ENCODE data around the gene VAT1.
A peak's percentile ranks its signal among the peaks of the same experiment; 100 is the strongest.
"Not testable (repeated sequence)": the region's sequence is repeated elsewhere in the genome, so short reads cannot be mapped to it uniquely, and the experiment has no call there.

Gene VAT1

DNA sequence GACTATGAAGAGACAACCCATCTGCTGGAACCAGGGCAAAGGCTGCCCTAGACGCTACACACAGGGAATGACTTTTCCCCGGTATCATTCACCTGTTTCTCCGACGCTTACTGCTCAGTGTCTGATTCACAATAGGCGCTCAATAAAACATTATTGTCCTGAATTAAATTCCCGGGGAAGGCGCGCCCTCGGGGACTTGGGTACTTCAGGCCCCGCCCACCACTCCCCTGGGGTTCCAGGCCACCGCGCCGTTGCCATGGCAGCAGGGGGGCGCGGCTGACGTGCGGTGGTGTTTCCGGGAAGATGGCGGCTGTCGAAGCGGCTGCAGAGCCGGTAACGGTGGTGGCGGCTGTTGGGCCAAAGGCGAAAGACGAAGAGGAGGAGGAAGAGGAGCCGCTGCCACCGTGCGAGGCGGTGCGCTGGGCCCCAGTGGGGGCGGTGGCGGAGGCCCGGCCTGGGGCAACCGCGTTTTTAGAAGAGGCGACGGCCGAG is 41.9 kb downstream of the VAT1 start, which contains the start of gene RUNDC1:
RUNDC1 (plus strand) TSS at position 292 of the 492 bp plus-strand sequence; CDS start at position 304, 12 bp downstream.
- Histone ChIP-seq H3K9me3 (ENCODE audit: low read length) (no peaks in the 10 kb centered on the region), H3K27me3 (ENCODE audit: control insufficient read depth in 1 of 2, insufficient read depth in 2 of 2, low read length in 2 of 2) (no peaks in the 10 kb centered on the region), H3K4me1 (ENCODE audit: insufficient read depth, low read length) (peaks cover 29% of the 10 kb centered on the region), H3K9ac (ENCODE audit: low read length) (peak within 1 kb of the TSS; percentile 44), H3K27ac (ENCODE audit: low read depth, low read length) (peak within 1 kb of the TSS; percentile 98), H3K4me3 (ENCODE audit: low read depth in 1 of 2, low read length in 2 of 2) (peak within 1 kb of the TSS; percentile 85 to 88), H3K36me3 (ENCODE audit: insufficient read depth, low read length) (peaks cover 5% of the 10 kb centered on the region)

DNA sequence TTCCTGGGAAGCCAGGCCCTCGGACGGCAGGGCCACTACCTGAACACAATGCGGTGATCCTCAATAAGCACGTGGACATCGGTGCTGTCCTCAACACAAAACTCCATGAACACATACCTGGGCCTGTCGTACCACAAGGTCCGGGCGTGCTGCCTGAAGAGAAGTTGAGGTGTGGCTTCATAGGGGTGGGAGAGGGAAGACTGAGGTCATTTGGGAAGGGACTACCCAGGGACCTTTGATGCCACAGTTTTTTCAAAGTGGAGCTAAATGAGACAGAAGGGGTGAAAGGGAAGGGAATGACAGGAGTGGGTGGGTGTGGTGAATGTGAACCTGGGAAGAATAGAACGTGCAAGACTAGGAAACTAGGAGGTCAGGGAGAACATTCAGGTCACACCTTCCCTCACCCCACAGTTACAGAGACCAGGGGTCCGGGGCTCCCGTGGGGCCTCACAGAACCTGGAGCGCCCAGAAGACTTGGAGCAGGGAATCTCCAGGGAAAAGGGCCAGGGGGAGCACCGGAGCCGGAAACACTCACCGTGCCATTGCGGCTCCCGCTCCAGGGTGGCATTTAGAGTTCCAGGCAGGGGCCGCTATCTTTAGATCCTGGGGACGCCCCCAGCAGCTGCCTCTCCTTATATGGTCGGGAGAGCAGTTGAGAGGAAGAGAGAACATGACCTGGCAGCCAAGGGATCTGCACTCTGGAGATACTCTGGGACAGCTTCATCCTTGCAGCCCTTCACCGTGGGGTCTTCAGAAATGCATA is 42.5 kb downstream of the VAT1 start, which contains the start of gene PTGES3L:
PTGES3L (minus strand) TSS at position 570 of the 763 bp plus-strand sequence; CDS start at position 543, 27 bp downstream.
- Histone ChIP-seq H3K27me3 (ENCODE audit: control insufficient read depth in 1 of 2, insufficient read depth in 2 of 2, low read length in 2 of 2) (no peaks in the 10 kb centered on the region), H3K4me3 (ENCODE audit: low read depth in 1 of 2, low read length in 2 of 2) (peak within 1 kb of the TSS; percentile 85 to 88), H3K36me3 (ENCODE audit: insufficient read depth, low read length) (no peaks in the 10 kb centered on the region), H3K27ac (ENCODE audit: low read depth, low read length) (peak within 1 kb of the TSS; percentile 98), H3K9ac (ENCODE audit: low read length) (peak within 1 kb of the TSS; percentile 44), H3K9me3 (ENCODE audit: low read length) (no peaks in the 10 kb centered on the region), H3K4me1 (ENCODE audit: insufficient read depth, low read length) (peaks cover 29% of the 10 kb centered on the region)

DNA sequence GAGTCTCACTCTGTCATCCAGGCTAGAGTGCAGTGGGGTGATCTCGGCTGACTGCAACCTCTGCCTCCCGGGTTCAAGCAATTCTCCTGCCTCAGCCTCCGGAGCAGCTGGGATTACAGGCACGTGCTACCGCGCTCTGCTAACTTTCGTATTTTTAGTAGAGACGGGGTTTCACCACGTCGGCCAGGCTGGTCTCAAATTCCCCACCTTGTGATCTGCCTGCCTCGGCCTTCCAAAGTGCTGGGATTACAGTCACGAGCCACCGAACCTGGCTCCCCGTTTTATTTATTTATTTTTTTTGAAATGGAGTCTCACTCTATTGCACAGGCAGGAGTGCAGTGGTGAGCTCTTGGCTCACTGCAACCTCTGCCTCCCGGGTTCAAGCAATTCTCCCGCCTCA is 46.5 kb downstream of the VAT1 start:
- not testable (repeated sequence) for H3K27ac ChIP-seq (ENCODE audit: low read depth, low read length); H3K27me3 ChIP-seq (ENCODE audit: control insufficient read depth in 1 of 2, insufficient read depth in 2 of 2, low read length in 2 of 2); H3K9ac ChIP-seq (ENCODE audit: low read length); H3K4me3 ChIP-seq (ENCODE audit: low read depth in 1 of 2, low read length in 2 of 2); H3K9me3 ChIP-seq (ENCODE audit: low read length); H3K36me3 ChIP-seq (ENCODE audit: insufficient read depth, low read length)
- peaks cover 13% of the 10 kb centered on the region for H3K4me1 ChIP-seq (ENCODE audit: insufficient read depth, low read length)

DNA sequence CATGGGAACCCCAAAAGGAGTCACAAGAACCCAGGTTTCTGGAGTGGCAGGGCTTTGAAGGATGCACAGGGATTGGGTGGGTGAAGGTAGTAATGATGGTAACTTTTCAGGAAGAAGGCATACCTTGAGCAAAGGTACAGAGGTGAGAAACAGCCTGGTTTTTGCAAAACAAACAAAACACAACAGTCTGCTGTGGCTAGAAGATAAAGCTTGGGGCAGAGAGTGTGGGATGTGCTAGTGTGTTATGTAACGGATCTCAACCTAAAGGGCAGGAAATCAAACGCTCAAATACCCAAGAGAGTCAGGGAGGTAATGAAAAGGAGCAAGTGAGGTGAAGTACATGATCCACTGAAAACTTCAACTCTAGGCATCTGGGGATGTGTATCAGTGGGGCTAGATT is 46.9 kb downstream of the VAT1 start:
- no peak overlapping the region for H3K4me3 ChIP-seq (ENCODE audit: low read depth in 1 of 2, low read length in 2 of 2)
- no peak overlapping the region for H3K9ac ChIP-seq (ENCODE audit: low read length)
- H3K36me3 ChIP-seq (ENCODE audit: insufficient read depth, low read length), result no peaks in the 10 kb centered on the region
- peaks cover 13% of the 10 kb centered on the region for H3K4me1 ChIP-seq (ENCODE audit: insufficient read depth, low read length)
- no peaks in the 10 kb centered on the region for H3K27me3 ChIP-seq (ENCODE audit: control insufficient read depth in 1 of 2, insufficient read depth in 2 of 2, low read length in 2 of 2)
- H3K9me3 ChIP-seq (ENCODE audit: low read length), result no peaks in the 10 kb centered on the region
- no peak overlapping the region for H3K27ac ChIP-seq (ENCODE audit: low read depth, low read length)

DNA sequence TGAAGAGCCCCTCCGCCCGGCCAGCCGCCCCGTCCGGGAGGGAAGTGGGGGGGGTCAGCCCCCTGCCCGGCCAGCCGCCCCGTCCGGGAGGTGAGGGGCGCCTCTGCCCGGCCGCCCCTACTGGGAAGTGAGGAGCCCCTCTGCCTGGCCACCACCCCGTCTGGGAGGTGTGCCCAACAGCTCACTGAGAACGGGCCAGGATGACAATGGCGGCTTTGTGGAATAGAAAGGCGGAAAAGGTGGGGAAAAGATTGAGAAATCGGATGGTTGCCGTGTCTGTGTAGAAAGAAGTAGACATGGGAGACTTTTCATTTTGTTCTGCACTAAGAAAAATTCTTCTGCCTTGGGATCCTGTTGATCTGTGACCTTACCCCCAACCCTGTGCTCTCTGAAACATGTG is 48.9 kb downstream of the VAT1 start:
- not testable (repeated sequence) for H3K27me3 ChIP-seq (ENCODE audit: control insufficient read depth in 1 of 2, insufficient read depth in 2 of 2, low read length in 2 of 2); H3K36me3 ChIP-seq (ENCODE audit: insufficient read depth, low read length); H3K9ac ChIP-seq (ENCODE audit: low read length); H3K27ac ChIP-seq (ENCODE audit: low read depth, low read length); H3K4me3 ChIP-seq (ENCODE audit: low read depth in 1 of 2, low read length in 2 of 2); H3K4me1 ChIP-seq (ENCODE audit: insufficient read depth, low read length); H3K9me3 ChIP-seq (ENCODE audit: low read length)

DNA sequence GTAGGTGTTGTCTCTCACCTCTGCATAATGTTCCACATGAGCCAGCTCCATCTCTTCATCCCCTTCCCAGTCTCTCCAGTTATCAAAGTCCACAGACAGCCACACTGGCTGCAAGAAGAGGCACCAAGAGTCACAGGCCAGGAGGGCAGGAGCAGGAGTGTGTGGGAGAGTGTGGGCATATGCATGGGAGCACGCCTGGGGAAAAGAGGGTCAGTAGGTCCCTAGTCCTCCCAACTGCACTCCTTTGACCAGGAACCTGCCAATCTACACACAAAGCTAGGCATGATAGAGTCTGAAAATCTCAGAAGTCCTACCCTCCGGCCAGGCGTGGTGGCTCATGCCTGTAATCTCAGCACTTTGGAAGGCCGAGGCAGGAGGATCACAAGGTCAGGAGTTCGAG is 50.6 kb downstream of the VAT1 start:
- Histone ChIP-seq H3K4me3 (ENCODE audit: low read depth in 1 of 2, low read length in 2 of 2) (no peak overlapping the region), H3K27ac (ENCODE audit: low read depth, low read length) (no peak overlapping the region), H3K4me1 (ENCODE audit: insufficient read depth, low read length) (no peaks in the 10 kb centered on the region), H3K27me3 (ENCODE audit: control insufficient read depth in 1 of 2, insufficient read depth in 2 of 2, low read length in 2 of 2) (no peaks in the 10 kb centered on the region), H3K9ac (ENCODE audit: low read length) (no peak overlapping the region), H3K36me3 (ENCODE audit: insufficient read depth, low read length) (no peaks in the 10 kb centered on the region), H3K9me3 (ENCODE audit: low read length) (no peaks in the 10 kb centered on the region)

DNA sequence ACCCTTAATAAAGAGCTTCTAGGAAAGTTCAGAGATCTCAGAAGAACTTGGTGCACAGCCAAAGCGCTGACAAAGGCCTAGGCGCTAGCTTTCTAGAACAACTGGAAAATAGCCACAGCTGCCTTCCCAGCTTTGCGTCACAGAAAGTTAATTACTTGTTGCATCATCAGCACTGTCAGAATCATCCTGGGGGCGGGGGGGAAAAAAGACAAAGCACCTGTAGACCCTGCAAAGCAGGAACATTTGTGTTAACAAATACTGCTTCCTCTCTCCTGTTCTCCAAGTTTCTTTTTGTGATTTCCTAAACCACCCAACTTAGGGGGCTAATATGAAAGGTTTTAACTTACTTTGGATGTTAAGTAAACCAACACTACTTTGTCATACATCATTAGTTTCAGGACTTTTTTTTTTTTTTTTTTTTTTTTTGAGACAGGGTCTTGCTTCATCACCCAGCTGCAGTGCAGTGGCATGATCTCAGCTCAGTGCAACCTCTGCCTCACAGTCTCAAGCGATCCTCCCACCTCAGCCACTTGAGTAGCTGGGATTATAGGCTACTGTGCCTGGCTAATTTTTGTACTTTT is 53.1 kb downstream of the VAT1 start:
- no peak overlapping the region for H3K4me3 ChIP-seq (ENCODE audit: low read depth in 1 of 2, low read length in 2 of 2)
- no peaks in the 10 kb centered on the region for H3K4me1 ChIP-seq (ENCODE audit: insufficient read depth, low read length)
- H3K9me3 ChIP-seq (ENCODE audit: low read length), result no peaks in the 10 kb centered on the region
- no peak overlapping the region for H3K27ac ChIP-seq (ENCODE audit: low read depth, low read length)
- H3K27me3 ChIP-seq (ENCODE audit: control insufficient read depth in 1 of 2, insufficient read depth in 2 of 2, low read length in 2 of 2), result no peaks in the 10 kb centered on the region
- no peaks in the 10 kb centered on the region for H3K36me3 ChIP-seq (ENCODE audit: insufficient read depth, low read length)
- no peak overlapping the region for H3K9ac ChIP-seq (ENCODE audit: low read length)

DNA sequence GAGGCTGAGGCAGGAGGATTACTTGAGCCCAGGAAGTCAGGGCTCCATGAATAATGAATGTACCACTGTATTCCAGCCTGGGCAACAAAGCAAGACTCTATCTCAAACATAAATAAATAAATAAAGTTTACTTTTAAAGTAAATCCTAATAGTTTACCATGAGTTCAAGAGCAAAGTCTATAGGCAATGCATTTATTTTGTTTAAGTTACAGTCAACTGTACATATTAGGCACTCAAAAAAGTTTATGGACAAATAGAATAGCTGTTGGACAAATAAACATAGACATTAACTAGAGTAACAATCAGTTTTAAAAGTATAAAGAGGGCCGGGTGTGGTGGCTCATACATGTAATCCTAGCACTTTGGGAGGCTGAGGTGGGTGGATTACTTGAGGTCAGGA is 54.3 kb downstream of the VAT1 start:
- Histone ChIP-seq H3K4me3 (ENCODE audit: low read depth in 1 of 2, low read length in 2 of 2) (no peak overlapping the region), H3K9me3 (ENCODE audit: low read length) (no peaks in the 10 kb centered on the region), H3K36me3 (ENCODE audit: insufficient read depth, low read length) (no peaks in the 10 kb centered on the region), H3K27ac (ENCODE audit: low read depth, low read length) (no peak overlapping the region), H3K27me3 (ENCODE audit: control insufficient read depth in 1 of 2, insufficient read depth in 2 of 2, low read length in 2 of 2) (no peaks in the 10 kb centered on the region), H3K4me1 (ENCODE audit: insufficient read depth, low read length) (no peaks in the 10 kb centered on the region), H3K9ac (ENCODE audit: low read length) (no peak overlapping the region)
